ENCODE data around the gene ORM1.
A peak's percentile ranks its signal among the peaks of the same experiment; 100 is the strongest.

Gene ORM1

DNA sequence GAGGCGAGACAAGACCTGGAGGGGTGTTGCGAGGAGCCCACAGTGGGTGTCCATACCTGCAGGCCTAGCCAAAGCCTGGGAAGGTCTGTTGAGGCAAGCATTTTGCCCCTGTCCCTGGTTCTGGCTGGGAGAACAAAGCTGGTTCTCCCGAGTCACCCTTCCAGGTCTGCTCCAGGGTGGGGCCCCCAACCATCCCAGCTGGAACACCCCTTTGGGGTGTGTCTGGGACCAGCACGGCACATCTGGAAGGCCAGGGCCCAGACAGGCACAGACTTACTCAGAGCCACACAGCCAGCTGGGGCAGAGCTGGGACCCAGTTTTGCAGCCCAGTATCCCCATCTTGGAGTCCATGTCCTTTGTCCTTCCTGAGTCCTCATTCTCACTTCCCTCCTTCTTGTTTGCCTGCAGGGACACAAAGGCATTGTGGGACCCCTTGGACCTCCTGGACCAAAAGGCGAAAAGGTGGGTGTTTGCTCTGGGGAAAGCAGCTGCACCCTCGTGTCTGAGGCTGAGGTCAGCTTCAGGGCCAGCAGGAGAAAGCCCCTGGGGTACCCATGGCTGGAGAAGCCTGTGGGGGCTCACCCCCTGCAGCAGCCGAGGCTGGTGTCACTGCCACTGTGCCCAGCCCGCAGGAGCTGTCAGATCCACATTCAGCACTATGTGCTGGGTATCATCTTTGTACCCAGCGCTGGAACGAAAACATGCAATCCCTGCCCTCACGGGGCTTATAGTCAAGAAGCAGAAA, 38.4 kb upstream of the ORM1 start:
- TF ChIP-seq, protein P1, sequence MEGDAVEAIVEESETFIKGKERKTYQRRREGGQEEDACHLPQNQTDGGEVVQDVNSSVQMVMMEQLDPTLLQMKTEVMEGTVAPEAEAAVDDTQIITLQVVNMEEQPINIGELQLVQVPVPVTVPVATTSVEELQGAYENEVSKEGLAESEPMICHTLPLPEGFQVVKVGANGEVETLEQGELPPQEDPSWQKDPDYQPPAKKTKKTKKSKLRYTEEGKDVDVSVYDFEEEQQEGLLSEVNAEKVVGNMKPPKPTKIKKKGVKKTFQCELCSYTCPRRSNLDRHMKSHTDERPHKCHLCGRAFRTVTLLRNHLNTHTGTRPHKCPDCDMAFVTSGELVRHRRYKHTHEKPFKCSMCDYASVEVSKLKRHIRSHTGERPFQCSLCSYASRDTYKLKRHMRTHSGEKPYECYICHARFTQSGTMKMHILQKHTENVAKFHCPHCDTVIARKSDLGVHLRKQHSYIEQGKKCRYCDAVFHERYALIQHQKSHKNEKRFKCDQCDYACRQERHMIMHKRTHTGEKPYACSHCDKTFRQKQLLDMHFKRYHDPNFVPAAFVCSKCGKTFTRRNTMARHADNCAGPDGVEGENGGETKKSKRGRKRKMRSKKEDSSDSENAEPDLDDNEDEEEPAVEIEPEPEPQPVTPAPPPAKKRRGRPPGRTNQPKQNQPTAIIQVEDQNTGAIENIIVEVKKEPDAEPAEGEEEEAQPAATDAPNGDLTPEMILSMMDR (IDR thresholded peaks at IDR 0.05; ENCODE audit: low read depth, low read length), result no peak
- H3K4me3 ChIP-seq (ENCODE audit: low read depth, low read length), result no peak overlapping the region

DNA sequence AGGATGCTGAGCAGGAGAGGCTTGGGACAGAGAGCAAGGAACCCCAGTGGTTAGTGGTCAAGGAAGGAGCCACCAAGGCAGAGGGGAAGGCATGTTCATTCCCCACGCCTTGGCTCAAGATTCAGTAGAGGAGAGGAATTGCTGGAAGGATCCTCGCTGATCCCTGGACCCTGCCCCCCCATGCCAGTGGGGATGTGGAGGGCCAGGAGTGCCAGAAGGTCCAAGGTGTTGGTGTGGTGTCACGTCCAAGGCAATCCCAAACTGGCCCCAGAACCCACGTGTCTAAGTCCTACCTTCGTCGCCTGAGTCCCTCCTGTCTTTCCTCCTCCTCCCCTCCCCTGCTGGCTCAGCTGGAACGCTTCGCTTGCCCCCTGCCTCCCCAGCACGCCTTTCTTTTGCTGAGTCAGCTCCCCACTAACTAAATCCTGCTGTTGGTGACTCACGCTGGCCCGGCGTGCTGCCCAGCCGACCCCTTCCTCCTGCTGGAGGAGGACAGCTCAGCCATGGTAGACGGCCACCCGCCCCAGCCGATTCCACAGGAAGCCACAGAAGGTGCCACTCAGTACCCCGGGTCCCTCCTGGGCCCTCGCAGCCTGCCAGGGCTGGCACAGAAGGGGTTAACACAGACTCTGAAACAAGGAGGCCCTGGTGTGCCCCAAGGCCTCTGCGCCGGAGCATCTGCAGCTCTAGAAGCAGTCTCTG, 37.6 kb upstream of the ORM1 start:
- TF ChIP-seq, protein P1 (IDR thresholded peaks at IDR 0.05; ENCODE audit: low read depth, low read length), result peak; percentile 6; the same call in 1 of the 2 replicates
- H3K4me3 ChIP-seq (ENCODE audit: low read depth, low read length), result no peak overlapping the region

DNA sequence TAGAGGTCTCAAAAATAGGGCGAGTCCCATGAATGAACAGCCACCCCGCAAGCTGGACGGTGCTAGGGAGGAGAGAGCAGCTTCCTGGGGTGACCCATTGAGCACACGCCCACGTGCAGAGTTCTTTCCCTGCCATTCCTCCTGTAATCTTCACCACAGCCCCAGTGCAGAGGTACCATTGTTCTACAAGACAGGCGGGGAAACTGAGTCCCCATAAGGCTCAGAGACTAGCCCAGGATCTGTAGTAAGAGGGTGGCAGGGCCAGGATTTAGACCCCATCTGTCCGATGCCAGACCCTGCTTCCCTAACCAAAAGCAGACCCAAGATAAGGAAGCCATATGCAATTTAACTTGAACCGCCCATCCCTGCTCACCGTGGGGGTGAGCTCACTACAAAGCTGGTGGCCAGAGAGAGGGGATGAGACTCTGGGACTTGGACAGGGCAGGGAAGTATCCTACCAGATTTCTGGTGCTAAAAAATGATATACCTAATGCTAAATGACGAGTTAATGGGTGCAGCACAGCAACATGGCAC, 36.7 kb upstream of the ORM1 start:
- TF ChIP-seq, protein P1 (IDR thresholded peaks at IDR 0.05; ENCODE audit: low read depth, low read length), result no peak
- H3K4me3 ChIP-seq (ENCODE audit: low read depth, low read length), result no peak overlapping the region

DNA sequence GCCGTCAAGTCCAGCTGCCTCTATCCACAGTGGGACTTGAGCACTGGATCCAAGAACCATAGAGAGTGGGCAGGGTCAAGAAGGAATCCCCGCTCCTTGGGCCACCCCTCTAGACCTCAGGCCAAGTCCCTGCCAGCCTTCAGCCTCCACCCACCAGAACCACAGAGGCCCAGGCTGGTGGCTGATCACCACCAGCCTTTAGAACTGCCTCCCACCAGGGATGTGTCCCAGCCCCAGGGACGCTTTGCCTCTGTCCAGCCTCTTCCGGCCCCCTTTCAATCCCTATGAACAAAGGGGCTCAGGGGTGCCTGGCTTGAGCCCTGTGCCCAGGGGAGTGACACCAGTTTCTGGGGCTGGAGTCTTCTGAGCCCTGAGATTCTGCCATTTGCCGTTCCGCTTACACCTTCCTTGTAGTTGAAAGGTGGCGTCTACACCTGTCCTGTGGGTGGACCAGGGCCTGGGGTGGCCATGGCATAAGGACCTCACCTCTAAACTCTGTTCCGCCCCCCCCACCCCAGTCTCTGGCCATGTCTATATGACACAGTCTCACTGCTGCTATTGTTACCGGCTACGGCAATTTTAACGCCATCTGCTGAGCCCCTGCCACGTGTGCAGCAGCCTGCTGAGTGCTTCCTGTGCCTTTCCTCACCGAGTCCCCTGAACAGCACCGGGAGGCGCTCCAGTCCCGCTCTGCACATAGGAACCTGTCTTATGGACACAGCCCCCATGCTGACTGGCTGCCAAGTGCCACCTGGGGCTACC, 35.7 kb upstream of the ORM1 start:
- TF ChIP-seq, protein P1 (IDR thresholded peaks at IDR 0.05; ENCODE audit: low read depth, low read length), result no peak
- H3K4me3 ChIP-seq (ENCODE audit: low read depth, low read length), result no peak overlapping the region

DNA sequence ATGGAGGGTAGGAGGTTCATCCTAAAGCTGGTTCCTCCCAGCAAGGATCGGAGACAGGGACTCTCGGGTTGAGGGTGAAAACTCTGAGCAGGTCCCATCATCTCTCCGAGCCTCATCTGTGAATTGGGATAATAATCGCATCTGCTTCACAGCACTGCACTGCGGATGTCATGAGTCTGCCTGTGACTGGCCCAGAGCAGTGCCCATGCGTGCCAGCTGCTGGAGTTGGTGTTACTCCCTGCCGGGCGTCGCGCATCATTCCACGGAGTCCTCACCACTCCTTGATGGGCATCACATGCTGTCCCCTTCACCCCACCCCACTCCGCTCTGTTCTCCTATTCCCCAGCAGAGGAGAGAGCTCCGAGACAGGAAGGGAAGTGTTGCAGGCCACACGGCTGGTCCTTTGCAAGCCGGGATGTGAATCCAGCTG, 35.1 kb upstream of the ORM1 start:
- no peak overlapping the region for H3K4me3 ChIP-seq (ENCODE audit: low read depth, low read length)
- TF ChIP-seq, protein P1 (IDR thresholded peaks at IDR 0.05; ENCODE audit: low read depth, low read length), result no peak

DNA sequence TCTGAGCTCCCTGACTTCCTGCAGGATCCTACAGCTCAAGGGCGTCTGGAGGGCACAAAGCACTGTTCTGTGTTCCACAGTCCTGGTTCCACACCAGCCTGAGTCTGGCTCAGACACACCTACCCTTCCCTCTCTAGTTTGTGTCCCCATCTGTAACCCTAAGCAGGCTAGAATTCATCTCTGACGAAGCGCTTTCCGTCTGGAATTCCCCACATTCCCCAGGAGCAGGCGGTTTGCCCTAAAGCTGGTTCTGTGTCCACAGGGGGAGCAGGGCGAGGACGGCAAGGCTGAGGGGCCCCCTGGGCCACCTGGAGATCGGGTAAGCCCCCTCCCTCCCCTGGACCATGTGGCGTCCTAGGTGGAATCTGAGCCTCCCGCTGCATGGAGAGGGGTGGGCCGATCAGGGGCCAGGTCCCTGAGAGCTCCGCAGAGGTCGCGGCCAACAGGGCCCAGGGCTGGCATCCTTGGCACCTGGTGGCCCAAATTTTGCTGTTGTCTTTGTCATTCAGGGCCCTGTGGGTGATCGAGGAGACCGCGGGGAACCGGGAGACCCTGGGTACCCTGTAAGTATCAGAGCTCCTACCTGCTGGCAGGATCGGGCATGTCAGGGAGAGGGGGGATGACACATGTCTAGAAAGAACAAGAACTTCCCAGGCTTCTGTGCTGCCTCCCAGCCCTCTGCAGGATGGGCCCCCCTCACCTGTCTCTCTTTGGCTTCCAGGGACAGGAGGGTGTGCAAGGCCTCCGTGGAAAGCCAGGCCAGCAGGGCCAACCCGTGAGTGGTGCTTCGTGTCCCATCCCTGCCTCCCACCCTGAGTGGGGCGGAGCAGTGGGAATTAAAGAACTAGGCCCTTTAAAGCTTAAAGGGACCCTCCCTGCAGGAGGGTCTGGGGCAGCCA, 34.5 kb upstream of the ORM1 start:
- no peak overlapping the region for H3K4me3 ChIP-seq (ENCODE audit: low read depth, low read length)
- TF ChIP-seq, protein P1 (IDR thresholded peaks at IDR 0.05; ENCODE audit: low read depth, low read length), result no peak

Measured in WI38 (cell line).